ENCODE measurements around the gene FTCD.

The FTCD gene

GRCh38 chr21:46128106-46128932 is 27.1 kb downstream of the FTCD start:
- TF ChIP-seq, protein P1, sequence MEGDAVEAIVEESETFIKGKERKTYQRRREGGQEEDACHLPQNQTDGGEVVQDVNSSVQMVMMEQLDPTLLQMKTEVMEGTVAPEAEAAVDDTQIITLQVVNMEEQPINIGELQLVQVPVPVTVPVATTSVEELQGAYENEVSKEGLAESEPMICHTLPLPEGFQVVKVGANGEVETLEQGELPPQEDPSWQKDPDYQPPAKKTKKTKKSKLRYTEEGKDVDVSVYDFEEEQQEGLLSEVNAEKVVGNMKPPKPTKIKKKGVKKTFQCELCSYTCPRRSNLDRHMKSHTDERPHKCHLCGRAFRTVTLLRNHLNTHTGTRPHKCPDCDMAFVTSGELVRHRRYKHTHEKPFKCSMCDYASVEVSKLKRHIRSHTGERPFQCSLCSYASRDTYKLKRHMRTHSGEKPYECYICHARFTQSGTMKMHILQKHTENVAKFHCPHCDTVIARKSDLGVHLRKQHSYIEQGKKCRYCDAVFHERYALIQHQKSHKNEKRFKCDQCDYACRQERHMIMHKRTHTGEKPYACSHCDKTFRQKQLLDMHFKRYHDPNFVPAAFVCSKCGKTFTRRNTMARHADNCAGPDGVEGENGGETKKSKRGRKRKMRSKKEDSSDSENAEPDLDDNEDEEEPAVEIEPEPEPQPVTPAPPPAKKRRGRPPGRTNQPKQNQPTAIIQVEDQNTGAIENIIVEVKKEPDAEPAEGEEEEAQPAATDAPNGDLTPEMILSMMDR (IDR thresholded peaks at IDR 0.05; ENCODE audit: extremely low read depth, insufficient read depth, missing control alignments): no peak
- DNase-seq (ENCODE audit: low spot score): no peak
- in situ Hi-C loops (cut with MboI; ENCODE audit: low pct_unique_long_range_greater_than_20kb, low sequenced_read_pairs, unreplicated experiment): no loop called here

DNA sequence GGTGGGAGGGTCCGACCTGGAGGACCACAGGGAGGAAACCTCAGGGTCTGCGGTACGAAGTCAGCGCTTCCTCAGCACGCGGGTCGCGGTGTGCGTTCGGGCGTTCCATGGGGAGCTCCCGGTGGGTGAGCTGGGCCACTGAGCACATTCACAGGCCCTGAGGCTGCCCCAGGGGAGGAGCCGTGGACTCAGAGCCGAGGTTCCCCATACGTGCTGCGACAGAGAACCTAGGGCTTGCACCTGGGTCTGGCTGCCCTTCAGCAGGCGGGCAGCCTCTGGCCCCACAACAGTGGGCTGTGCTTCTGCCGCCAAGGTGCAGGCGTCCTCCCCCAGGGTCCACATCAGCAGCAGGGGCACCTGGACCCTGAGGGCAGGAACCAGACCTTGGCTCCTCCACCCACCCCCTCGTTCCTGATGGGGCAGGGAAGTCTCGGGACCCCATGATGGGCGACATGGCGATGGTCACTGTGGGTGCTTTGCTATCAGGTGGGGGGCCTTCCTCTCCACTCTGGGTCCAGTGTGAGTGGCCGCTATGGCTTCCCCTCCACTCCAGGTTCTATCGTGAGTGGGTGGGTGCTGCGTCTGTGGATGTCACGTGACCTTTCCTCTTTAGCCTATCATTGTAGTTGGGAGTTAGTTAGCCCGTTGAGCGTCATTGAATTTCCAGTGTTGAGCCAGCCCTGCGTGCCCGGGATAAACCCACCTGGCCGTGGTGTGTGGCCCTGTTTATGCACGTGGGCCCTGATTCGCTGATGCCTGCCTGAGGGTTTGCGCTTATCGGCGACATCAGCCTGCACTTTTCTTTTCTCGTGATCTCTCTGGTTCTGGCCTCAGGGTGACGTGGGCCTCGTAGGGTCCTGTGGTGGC is 27.9 kb downstream of the FTCD start:
- TF ChIP-seq, protein P1 (IDR thresholded peaks at IDR 0.05; ENCODE audit: extremely low read depth, insufficient read depth, missing control alignments): no peak
- in situ Hi-C loops (cut with MboI; ENCODE audit: low pct_unique_long_range_greater_than_20kb, low sequenced_read_pairs, unreplicated experiment): no loop called here
- no peak for DNase-seq (ENCODE audit: low spot score)

DNA sequence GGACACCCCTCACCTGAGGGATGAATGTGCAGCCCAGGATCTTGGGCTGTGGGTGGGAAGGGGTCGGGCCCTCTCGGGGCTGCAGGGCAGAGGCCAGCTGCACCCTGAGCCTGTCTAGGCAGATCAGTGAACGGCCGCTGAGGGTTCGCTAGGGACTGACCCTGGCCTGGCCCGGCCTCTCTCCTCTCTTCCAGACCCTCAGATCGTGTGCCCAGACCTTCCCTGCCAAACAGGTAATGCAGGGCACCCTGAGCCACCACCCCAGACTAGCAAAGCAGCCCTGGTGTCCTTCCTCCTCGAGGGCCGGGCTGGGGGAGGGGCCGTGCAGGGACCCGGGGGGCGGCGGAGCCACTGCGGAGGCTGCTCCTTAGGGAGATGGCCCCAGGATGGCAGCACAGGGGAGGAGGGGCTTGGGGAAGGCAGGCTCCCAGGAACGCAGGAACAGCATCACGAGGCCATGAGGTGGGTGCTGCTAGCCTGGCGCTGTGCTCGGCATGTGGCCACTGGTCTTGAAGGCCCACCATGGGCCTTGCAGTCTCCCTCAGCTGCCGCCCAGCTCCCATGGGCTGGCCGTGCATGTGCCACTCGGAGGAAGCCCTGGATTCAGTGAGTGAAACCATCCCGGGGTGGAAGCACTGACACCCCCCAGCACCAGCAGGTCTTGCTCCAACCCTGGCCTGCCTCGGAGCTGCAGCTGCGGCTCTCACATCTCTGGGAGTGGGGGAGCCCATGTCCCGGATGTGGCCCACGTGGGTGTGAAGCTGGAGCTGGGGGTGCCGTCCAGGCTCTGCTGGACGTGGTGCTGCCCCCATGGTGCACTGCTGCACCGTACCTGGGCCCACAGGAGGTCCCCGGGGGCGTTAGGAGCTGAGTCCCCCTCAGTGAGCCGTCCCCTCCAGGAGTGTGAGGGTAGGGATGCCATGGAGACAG is 28.8 kb downstream of the FTCD start:
- DNase-seq (ENCODE audit: low spot score): no peak
- TF ChIP-seq, protein P1 (IDR thresholded peaks at IDR 0.05; ENCODE audit: extremely low read depth, insufficient read depth, missing control alignments): no peak
- in situ Hi-C loops (cut with MboI; ENCODE audit: low pct_unique_long_range_greater_than_20kb, low sequenced_read_pairs, unreplicated experiment): no loop called here

DNA sequence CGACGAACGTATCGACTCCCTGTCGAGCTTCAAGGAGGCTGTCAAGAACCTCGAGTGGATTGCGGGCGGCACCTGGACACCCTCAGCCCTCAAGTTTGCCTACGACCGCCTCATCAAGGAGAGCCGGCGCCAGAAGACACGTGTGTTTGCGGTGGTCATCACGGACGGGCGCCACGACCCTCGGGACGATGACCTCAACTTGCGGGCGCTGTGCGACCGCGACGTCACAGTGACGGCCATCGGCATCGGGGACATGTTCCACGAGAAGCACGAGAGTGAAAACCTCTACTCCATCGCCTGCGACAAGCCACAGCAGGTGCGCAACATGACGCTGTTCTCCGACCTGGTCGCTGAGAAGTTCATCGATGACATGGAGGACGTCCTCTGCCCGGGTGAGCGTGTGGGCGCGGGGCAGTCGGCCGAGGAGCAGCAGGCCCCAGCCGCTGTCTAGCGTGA is 29.5 kb downstream of the FTCD start:
- in situ Hi-C loops (cut with MboI; ENCODE audit: low pct_unique_long_range_greater_than_20kb, low sequenced_read_pairs, unreplicated experiment): no loop called here
- TF ChIP-seq, protein P1 (IDR thresholded peaks at IDR 0.05; ENCODE audit: extremely low read depth, insufficient read depth, missing control alignments): no peak
- DNase-seq (ENCODE audit: low spot score): no peak

DNA sequence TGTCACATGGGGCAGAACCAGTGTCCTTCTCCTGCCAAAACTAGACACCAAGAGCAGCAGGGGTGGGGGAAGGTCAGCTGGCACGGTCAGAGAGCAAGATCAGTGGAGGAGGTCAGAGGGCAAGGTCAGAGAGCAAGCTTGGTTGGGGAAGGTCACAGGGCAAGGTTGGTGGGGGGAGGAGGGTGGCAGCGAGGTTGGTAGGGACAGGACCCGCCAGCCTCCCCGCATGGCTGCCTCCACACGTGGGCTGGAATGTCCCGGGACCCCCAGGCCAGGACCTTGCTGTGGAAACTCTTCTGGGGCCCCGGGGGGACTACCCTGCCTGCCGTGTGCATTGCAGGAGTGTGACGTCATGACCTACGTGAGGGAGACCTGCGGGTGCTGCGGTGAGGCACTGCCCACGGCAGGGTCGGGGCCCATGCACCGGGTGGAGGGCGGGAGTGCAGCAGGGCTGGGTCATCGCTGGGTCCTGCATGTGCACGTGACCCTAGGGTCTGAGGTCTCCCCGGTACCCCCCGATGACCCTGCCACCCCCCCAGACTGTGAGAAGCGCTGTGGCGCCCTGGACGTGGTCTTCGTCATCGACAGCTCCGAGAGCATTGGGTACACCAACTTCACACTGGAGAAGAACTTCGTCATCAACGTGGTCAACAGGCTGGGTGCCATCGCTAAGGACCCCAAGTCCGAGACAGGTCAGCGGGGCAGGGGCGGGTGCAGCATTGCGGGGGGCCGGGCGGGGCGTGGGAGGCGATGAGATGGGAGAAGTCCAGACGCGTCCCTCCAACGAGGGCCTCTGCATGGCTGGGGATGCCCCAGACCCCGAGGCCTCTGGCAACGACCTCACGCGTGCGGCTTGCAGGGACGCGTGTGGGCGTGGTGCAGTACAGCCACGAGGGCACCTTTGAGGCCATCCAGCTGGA is 30.2 kb downstream of the FTCD start:
- DNase-seq (ENCODE audit: low spot score): no peak
- TF ChIP-seq, protein P1 (IDR thresholded peaks at IDR 0.05; ENCODE audit: extremely low read depth, insufficient read depth, missing control alignments): no peak
- in situ Hi-C loops (cut with MboI; ENCODE audit: low pct_unique_long_range_greater_than_20kb, low sequenced_read_pairs, unreplicated experiment): no loop called here
